B cell (primary cell): Measurements from ENCODE around the gene MRPL55. TPM values are rescaled to one million over a fixed set of nuclear protein-coding genes. Genes with fewer than 3 reads are reported as not detected.
A peak's percentile ranks its signal among the peaks of the same experiment; 100 is the strongest.

Experiments
- ATAC-seq: fragments of 200-7000 bp; cut with Tn5 transposase; one replicate; pipeline ENCODE4 v1.10.0; 2021; ENCODE audit warnings: low read depth, mild to moderate bottlenecking, moderate number of reproducible peaks, moderate library complexity
- CTCF ChIA-PET: fragments of 350-600 bp; sonication (Branson Sonifier 250); formaldehyde crosslinking; loops from one replicate; lab custom pipeline; 2021; ENCODE audit warnings: antibody characterized with exemption, inconsistent platforms; lab: Charles Lee
- POLR2A ChIA-PET: fragments of 350-600 bp; sonication (Branson Sonifier 250); formaldehyde crosslinking; loops from one replicate; lab custom pipeline; 2021; ENCODE audit warnings: antibody characterized with exemption; lab: Charles Lee
- DNase-seq: peaks from one replicate; pipeline ENCODE4 v3.0.0; 2013
- H2AFZ ChIP-seq: 2 replicates; pipeline ENCODE4 v1.6.1; 2012; ENCODE audit warnings: mild to moderate bottlenecking, low read depth, low read length; ENCODE audit not compliant: insufficient read depth, poor library complexity, severe bottlenecking
- H3K27ac ChIP-seq, 2 donors: 1 replicate in 1 of 2; 2 replicates in 1 of 2; pipeline ENCODE4 v1.5.1; 2012 to 2013; ENCODE audit warnings: low read length in 2 of 2, mild to moderate bottlenecking in 2 of 2, moderate library complexity in 1 of 2
- H3K27me3 ChIP-seq, 4 experiments: fragments of 200-600 bp in 1 of 4; sonication (generic) in 1 of 4; replicated peaks in 1 of 4; 1 replicate in 2 of 4; 2 replicates in 2 of 4; pipeline versions ENCODE4 v1.6.1 to v1.7.0; 2013 to 2016; ENCODE audit warnings: low read length in 3 of 4, mild to moderate bottlenecking in 2 of 4, mixed read lengths in 1 of 4, moderate library complexity in 1 of 4; ENCODE audit not compliant: insufficient read depth in 4 of 4, control insufficient read depth in 3 of 4; ENCODE audit errors: control extremely low read depth in 1 of 4
- H3K36me3 ChIP-seq, 2 experiments: replicated peaks in 1 of 2; 1 replicate in 1 of 2; 2 replicates in 1 of 2; pipeline versions ENCODE4 v1.6.1 to v1.7.1; 2013; ENCODE audit warnings: low read length in 1 of 2; ENCODE audit not compliant: insufficient read depth in 2 of 2, control insufficient read depth in 1 of 2; ENCODE audit errors: control extremely low read depth in 1 of 2, extremely low read depth in 1 of 2
- H3K4me1 ChIP-seq, 2 donors: fragments of 200-600 bp in 1 of 2; sonication (generic) in 1 of 2; 1 replicate in 1 of 2; 2 replicates in 1 of 2; pipeline versions ENCODE4 v1.5.1 to v1.6.1; 2013 to 2017; ENCODE audit warnings: low read length in 2 of 2; ENCODE audit not compliant: control insufficient read depth in 2 of 2, insufficient read depth in 2 of 2
- H3K4me2 ChIP-seq: replicated peaks from 2 replicates; pipeline ENCODE3; 2012; ENCODE audit warnings: mild to moderate bottlenecking, low read depth, low read length; ENCODE audit not compliant: poor library complexity, severe bottlenecking
- H3K4me3 ChIP-seq, 5 experiments: fragments of 200-600 bp in 1 of 5; sonication (generic) in 1 of 5; 1 replicate in 3 of 5; 2 replicates in 2 of 5; pipeline versions ENCODE4 v1.5.1 to v1.7.0; 2011 to 2016; ENCODE audit warnings: low read length in 4 of 5, mild to moderate bottlenecking in 4 of 5, low read depth in 2 of 5, control low read depth in 1 of 5, moderate library complexity in 1 of 5; ENCODE audit not compliant: insufficient read depth in 1 of 5; ENCODE audit errors: control extremely low read depth in 1 of 5, extremely low read depth in 1 of 5
- H3K79me2 ChIP-seq: fragments of 200-600 bp; sonication (generic); one replicate; pipeline ENCODE4 v1.6.0; 2016; ENCODE audit warnings: low read length; ENCODE audit not compliant: control insufficient read depth, insufficient read depth
- H3K9ac ChIP-seq: fragments of 200-600 bp; sonication (generic); 2 replicates; pipeline ENCODE4 v1.6.1; 2017; ENCODE audit warnings: mild to moderate bottlenecking, low read length, moderate library complexity
- H3K9me3 ChIP-seq, 3 donors: one replicate each; pipeline versions ENCODE4 v1.6.1 to v1.7.1; 2013; ENCODE audit warnings: low read length in 2 of 3; ENCODE audit not compliant: control insufficient read depth in 2 of 3, insufficient read depth in 1 of 3; ENCODE audit errors: control extremely low read depth in 1 of 3
- H4K20me1 ChIP-seq: 2 replicates; pipeline ENCODE4 v1.6.0; 2012; ENCODE audit warnings: mild to moderate bottlenecking, low read length; ENCODE audit not compliant: insufficient read depth, control insufficient read depth, poor library complexity, severe bottlenecking
- H3K27ac Mint-ChIP-seq: one replicate; pipeline ENCODE4 v1.8.0; 2021; ENCODE audit warnings: mixed read lengths
- H3K27me3 Mint-ChIP-seq: one replicate; pipeline ENCODE4 v1.8.0; 2021; ENCODE audit warnings: mixed read lengths
- H3K4me1 Mint-ChIP-seq: one replicate; pipeline ENCODE4 v1.8.0; 2021; ENCODE audit warnings: mixed read lengths
- H3K4me3 Mint-ChIP-seq: one replicate; pipeline ENCODE4 v1.8.0; 2021; ENCODE audit warnings: mixed read lengths
- H3K9me3 Mint-ChIP-seq: one replicate; pipeline ENCODE4 v1.8.0; 2022; ENCODE audit warnings: mixed read lengths; ENCODE audit not compliant: insufficient read depth
- CTCF ChIP-seq: fragments of 200-600 bp; IDR thresholded peaks from one replicate; pipeline ENCODE4 v1.8.0; 2022; ENCODE audit warnings: antibody characterized with exemption, mild to moderate bottlenecking
- EZH2 ChIP-seq: IDR thresholded peaks from 2 replicates; pipeline ENCODE4 v1.6.1; 2012; ENCODE audit warnings: borderline replicate concordance, low read depth, mild to moderate bottlenecking, moderate library complexity, low read length; ENCODE audit not compliant: insufficient read depth, poor library complexity, severe bottlenecking
- WGBS: methylation state at CpG from one replicate; pipeline ENCODE4 v1.1.5; 2013; ENCODE audit warnings: missing lambda C conversion rate; ENCODE audit not compliant: insufficient coverage; 5-methylcytosine and 5-hydroxymethylcytosine counted together
- intact Hi-C: fragments of 100-400 bp; cut with micrococcal nuclease; formaldehyde crosslinking; loops from one replicate; pipeline ENCODE4 v1.10.0; 2022
- polyA plus RNA-seq: library from polyadenylated mRNA; depleted of rRNA; stranded (reverse); fragments of >200 nt; gene quantifications from 2 replicates; pipeline ENCODE4 v1.2.3, GENCODE V29; 2012
- total RNA-seq, 2 donors: library from RNA; stranded (reverse); fragments of 120-200 nt in 1 of 2; gene quantifications; 1 replicate in 1 of 2; 2 replicates in 1 of 2; pipeline versions ENCODE4 v1.2.3 to v1.2.4, GENCODE V29; 2013 to 2022

Gene MRPL55
- total and polyA plus RNA-seq, 2 donors (not counting 1 experiment from before 2014, with no cell fraction given): 38.9 to 297 TPM

- Histone ChIP-seq H3K4me2 (peak overlapping the region; percentile 77), H2AFZ (peak overlapping the region; percentile 19), H3K9ac (peak overlapping the region; percentile 45), H3K9me3 (peaks cover 0 to 51% (median 0%) of the 10 kb centered on the region in 3 donors), H3K27ac (no peak overlapping the region), H4K20me1 (no peaks in the 10 kb centered on the region), H3K36me3 (no peaks in the 10 kb centered on the region), H3K27me3 (peaks cover 0 to 78% (median 46%) of the 10 kb centered on the region in 4 experiments), H3K79me2 (no peaks in the 10 kb centered on the region), H3K4me1 (peaks cover 23 to 35% of the 10 kb centered on the region in 2 donors), H3K4me3 (peak overlapping the region in 1 of 5 experiments; percentile 51)
- no peak for ATAC-seq
- Mint-ChIP-seq H3K27ac (no peak overlapping the region), H3K27me3 (peaks cover 24% of the 10 kb centered on the region), H3K4me3 (peak overlapping the region; percentile 53), H3K9me3 (no peaks in the 10 kb centered on the region), H3K4me1 (peaks cover 10% of the 10 kb centered on the region)
- TF ChIP-seq EZH2: no peak
- TF ChIP-seq CTCF: no peak
- ChIA-PET POLR2A (no interaction called here), CTCF (no interaction called here)
- intact Hi-C loops: no loop called here
- 13% methylated on average over 26 of the region's 34 CpGs for WGBS
- peak; percentile 27 for DNase-seq
These were observed 48.5 kb downstream of the MRPL55 start for GRCh38 chr1:228060458-228061190.
